Measurements from ENCODE around the gene AP4B1.

AP4B1 gene

GRCh38 chr1:113846391-113847035, 58.1 kb downstream of the AP4B1 start:
- H3K4me3 ChIP-seq (ENCODE audit: low read length), result no peak overlapping the region
- DNase-seq (ENCODE audit: low read depth), result no peak
- TF ChIP-seq CTCF (conservative IDR thresholded peaks at IDR 0.05; ENCODE audit: low read length), result no peak
